Ureter (tissue), 1 donor: ENCODE measurements around the gene ADAMTS2. TPM values are rescaled to one million over a fixed set of nuclear protein-coding genes. Genes with fewer than 3 reads are reported as not detected.

Experiments
- DNase-seq: peaks from one replicate; pipeline ENCODE4 v3.0.0-alpha.2; 2020; ENCODE audit warnings: low spot score
- total RNA-seq: library from RNA; stranded (reverse); gene quantifications from one replicate; pipeline ENCODE4 v1.2.4, GENCODE V29; 2023
- donor health status: DM: yes; HTN: yes; CAD: no.

ADAMTS2 gene
- total RNA-seq, 1 donor from 2014 or later = 13.3 TPM

GRCh38 chr5:179232091-179232735 lies 113.0 kb downstream of the ADAMTS2 start:
- no peak for DNase-seq

- no peak for DNase-seq
These were observed 114.0 kb downstream of the ADAMTS2 start for GRCh38 chr5:179231309-179231708.

DNA sequence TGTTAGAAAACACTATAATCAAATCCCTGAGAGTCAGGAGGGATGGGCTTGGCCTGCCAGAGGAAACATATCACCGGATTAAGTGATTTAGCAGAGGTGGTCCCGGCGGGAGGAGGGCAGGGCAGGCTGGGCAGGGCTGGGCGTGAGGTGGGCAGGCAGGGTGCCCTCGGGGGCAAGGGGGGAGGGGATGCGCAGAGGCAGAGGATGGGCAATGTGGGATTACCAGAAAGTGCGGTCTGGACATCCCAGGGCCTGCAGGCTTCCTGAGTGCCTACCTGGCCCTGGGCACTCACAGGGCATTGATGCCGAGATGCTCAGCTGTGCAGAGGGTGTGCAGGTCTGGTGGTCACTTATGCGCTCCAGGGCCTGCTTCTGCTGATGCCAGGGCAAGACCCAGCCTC lies 115.2 kb downstream of the ADAMTS2 start:
- DNase-seq = no peak

- no peak for DNase-seq
These were observed 115.9 kb downstream of the ADAMTS2 start for GRCh38 chr5:179229331-179229831.

DNA sequence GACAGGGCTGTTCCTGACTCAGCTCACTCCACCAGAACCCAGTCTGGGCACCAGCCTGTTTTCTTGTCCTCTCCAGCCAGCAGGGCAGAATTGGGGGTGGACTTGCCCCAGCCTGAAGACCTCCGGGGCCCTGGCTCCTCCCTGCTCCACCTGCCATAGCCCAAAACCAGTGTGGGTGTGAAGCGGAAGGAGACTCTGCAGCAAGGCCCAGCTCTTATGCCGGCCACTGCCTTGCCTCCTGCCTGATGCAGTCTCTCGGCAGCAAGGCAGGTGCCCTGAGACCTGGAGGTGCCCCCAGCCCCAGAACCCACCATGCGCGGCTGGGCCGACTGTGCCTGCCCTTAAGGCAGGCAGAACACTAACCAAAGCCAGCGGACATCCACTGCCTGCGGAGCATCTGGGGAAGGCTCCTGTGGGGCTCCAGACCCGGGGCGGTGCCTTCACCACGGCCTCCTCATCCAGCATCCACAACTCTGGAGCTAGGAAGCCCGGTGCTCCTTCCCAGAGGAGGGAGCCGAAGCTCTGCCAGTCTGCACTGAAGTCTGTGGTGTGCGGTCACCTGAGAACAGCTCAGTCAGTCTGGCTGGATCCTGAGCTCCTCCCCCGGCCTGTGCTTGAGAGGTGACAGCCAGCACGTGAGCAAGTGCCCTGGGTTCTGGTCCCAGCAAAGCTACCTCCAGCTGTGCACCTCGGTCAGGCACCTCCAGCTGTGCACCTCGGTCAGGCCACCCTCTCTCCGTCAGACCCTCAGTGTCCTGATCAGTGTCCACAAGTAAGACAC lies 116.7 kb downstream of the ADAMTS2 start:
- no peak for DNase-seq

DNA sequence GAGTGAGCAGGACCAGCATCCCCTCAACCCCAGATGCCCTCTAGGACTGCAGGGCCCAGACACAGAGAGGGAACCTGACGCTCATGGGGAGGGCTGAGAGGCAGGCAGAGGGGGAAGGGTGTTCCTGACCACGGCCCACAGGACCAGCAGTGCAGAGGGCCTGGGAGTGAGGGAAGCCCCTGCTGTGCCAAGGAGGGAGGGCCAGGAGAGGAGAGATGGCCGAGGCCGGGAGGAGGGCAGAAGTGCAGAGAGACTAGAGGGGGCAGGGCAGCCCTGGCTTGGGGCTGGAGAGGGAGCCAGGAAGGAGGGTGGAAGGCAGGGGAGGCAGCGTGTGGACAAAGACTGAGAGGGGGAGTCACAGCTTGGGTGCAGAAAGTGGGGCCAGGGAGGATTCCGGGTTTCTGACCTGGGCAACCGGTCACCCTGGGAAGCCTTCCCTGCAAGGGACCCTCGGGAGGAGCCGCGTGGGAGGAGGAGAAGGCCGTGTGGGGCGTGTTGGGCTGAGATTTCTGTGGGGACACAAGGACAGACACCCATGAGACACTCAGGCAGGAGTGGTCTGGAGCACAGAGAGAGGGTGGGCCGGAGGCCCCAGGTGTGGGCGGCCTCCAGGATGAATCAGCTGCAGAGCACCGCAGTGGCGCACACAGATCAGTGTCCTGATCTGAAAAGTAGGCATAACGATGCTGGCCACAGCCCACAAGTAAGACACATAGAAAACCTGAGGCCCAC lies 117.5 kb downstream of the ADAMTS2 start:
- no peak for DNase-seq

GRCh38 chr5:179227229-179227579 lies 118.1 kb downstream of the ADAMTS2 start:
- DNase-seq = no peak

- no peak for DNase-seq
These were observed 118.6 kb downstream of the ADAMTS2 start for GRCh38 chr5:179226696-179227095.

GRCh38 chr5:179225387-179225786 lies 119.9 kb downstream of the ADAMTS2 start:
- DNase-seq = no peak

GRCh38 chr5:179224741-179225140 lies 120.5 kb downstream of the ADAMTS2 start:
- DNase-seq = no peak

DNA sequence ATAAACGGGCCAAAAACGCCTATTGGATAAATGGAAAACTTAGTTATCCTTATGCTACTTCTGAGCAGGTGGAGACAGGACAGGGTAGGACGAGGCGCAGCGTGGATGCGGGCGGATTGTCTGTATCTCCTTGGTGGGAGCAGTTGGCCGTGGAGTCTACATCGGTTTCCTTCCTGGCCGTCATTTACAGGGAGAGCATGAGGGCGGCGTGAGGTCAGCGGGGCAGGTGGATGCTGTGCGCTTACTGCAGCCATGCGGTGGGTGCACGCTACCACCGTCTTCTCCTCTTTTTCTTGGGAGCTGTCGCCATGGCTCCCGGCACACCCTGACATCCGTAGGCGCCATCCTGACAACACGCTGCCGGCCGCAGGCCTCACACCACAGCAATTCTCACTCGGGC lies 121.3 kb downstream of the ADAMTS2 start:
- DNase-seq = no peak

- no peak for DNase-seq
These were observed 121.7 kb downstream of the ADAMTS2 start for GRCh38 chr5:179223528-179223927.

- no peak for DNase-seq
These were observed 122.8 kb downstream of the ADAMTS2 start for GRCh38 chr5:179222246-179223017.

DNA sequence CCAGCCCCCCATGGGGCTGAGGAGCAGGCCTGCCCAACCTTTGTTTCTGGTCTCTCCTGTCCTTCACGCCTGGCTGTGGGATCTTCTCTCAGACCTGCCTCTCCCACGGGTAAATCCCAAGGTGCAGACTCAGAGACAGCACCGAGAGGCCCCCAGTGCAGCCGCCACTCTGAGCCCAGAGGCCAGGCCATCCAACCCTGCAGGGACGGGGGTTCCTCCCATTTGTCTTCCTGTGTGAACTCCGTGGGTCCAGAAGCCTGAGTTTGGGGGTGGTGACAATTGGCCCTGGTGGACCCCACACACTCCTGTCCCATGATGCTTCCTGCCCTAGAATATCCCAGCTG lies 123.4 kb downstream of the ADAMTS2 start:
- DNase-seq = no peak

GRCh38 chr5:179221196-179221876 lies 123.9 kb downstream of the ADAMTS2 start:
- no peak for DNase-seq

DNA sequence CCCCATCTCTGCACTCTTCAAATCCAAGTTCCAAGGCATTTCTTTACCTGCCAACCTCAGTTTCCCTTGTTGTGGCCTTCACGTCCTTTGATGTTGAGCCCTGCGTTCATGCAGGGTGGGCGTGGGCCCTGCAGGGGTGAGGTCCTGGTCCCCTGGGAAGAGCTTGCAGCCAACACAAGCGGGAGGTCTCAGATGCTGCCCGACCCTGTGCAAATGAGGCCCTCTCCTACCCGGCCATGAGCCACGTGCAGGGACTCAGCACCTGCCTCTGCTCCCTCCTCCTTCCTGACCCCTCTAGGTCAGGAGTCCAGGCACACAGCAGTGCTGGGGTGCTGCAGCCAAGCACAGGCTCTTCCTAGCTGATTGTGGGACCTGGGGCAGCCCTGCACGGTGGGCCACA lies 124.5 kb downstream of the ADAMTS2 start:
- DNase-seq = no peak

DNA sequence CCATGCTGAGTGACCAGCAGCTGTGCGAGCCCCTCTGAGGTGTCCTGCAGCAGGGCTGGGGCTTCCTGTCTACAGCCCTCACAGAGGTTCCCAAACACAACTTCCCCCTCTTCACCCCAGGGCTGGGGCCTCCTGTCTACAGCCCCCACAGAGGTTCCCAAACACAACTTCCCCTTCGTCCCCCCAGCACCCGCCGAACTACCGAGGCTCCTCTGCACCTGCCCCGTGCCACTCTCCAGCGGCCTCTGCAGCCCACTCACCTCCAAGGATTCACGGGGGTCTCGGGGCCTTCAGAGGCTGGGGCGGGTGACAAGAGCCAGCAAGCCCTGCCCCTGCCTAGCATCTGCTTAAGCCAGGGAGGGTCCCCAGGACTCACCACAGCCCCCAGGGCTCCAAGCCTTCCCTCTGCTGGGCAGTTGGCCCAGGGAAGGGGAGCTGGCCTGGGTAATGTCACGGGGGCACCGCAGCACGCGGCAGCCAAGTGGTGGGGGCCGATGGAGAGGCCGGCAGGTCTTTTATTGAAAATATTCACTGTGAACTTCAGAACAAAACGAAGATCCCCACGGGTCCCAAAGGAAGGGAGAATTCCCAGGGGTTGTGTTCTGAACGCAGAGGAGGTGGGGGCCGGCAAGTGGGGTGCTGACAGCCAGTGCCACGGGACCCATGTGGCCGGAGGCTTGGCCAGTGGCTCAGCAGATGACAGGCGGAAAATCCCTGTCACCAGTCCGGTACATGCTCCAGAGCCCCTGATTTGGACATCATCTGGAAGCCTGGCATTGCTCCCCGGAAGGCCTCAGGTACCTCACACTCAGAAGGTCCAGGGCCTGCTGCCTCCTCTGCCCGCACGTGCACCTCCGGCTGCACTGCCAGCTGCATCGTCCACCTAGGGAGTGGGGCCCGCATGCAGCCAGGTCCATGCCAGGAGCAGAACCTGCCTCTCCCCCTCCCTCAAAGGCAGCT lies 125.3 kb downstream of the ADAMTS2 start:
- no peak for DNase-seq

DNA sequence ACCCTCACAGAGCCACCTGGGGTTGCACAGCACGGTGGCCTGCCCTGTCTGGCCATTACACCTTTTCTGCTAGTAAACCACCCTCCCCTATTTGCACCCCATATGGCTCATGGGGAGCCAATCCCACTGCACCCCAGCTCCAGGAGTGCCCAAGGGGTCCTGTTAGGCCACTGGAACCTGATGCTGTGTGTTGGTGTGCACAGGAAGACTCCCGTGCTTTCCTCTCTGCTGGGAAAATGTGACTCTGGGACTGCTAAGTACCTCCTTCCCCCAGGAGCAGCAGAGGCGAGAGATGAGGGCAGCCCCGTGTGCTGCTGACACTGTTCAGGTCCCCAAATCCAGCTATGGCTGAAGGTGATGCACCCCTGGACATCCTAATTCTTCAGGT lies 126.3 kb downstream of the ADAMTS2 start:
- no peak for DNase-seq

DNA sequence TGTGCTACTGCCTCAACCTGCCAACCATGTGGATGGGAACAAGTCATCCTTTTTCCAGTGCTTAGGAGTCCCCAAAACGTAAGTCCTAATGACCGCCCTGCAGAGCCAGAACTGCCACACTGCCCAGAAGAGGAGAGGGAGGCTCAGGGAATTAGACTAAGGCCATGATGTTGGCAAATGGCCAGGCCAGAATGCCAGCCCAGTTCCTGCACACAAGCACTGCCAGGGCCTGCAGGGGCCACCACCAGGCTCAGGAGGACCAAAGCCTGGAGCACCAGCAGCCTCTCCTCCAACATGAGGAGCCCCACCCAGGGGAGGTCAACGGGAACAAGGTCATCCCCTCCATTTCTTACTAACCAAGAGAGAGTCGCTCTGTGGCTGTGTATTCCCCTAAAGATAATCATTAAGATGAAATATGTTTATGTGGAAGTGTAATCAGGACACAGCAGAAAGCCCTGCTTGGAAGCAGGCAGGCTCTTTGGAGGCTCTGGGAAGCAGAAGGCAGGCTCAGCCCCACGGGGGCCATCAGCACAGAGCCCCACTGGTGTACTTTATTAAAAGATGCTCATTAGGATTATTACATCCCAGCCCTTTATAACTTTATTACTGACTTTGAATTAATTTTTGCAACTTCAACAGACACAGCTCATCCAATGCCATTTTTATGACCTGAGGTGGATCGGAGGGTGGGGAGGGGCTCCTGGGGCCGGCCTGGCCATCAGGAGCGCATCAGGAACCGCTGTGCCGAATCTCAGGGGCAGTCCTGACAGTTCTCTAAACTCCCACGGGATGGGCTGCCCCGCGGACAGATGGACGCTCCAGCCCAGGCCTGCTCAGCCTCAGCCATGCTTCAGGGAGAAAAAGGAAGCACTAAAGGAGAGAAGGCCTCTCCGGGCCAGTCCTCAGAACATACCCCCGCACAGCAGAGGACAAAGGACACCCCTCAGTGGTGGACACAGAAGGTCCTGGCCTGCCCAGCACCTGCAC lies 127.0 kb downstream of the ADAMTS2 start:
- no peak for DNase-seq
